SK-MEL-5 (cell line): ENCODE data around the gene TMED5. TPM values are rescaled to one million over a fixed set of nuclear protein-coding genes. Genes with fewer than 3 reads are reported as not detected.

Experiments
- DNase-seq: peaks from one replicate; pipeline ENCODE4 v3.0.0-alpha.2; 2016; ENCODE audit warnings: low read depth, low spot score
- in situ Hi-C: cut with HindIII; loops from 2 replicates; pipeline ENCODE4 v1.10.0; 2016; ENCODE audit warnings: low sequenced_read_pairs, high pct_unique_total_duplicates, low pct_unique_long_range_greater_than_20kb
- total RNA-seq: library from RNA; depleted of rRNA; stranded (reverse); fragments of >200 nt; shearing (Covaris generic); gene quantifications from 2 replicates; pipeline ENCODE4 v1.2.3, GENCODE V29; 2014

The TMED5 gene
- total RNA-seq, 1 experiment from 2014 or later, result 52.2 TPM

- DNase-seq, result no peak
- in situ Hi-C loops, result no loop called here
Measured at GRCh38 chr1:93143136-93143535, 37.1 kb downstream of the TMED5 start.

DNA sequence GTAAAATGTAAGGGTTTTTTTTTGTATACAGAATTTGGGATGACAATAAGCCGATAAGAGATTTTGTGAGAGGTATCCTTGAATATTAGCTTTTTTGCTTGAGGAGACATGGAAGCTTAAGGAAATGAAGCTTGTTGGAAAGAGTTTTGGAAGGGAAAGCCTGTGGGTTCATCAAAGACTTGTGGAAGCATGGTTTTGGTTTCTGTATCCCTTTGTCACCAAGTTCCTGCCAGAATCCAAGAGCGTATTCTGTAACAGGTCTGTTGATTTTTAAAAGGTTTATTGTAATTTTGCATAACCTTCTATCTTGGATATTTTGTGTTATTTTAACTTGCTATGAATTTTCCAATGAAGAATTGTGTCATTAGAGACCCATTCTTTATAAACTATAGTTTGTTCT is 38.1 kb downstream of the TMED5 start:
- no peak for DNase-seq
- in situ Hi-C loops, result no loop called here

GRCh38 chr1:93140106-93140505 is 40.1 kb downstream of the TMED5 start:
- in situ Hi-C loops, result no loop called here

DNA sequence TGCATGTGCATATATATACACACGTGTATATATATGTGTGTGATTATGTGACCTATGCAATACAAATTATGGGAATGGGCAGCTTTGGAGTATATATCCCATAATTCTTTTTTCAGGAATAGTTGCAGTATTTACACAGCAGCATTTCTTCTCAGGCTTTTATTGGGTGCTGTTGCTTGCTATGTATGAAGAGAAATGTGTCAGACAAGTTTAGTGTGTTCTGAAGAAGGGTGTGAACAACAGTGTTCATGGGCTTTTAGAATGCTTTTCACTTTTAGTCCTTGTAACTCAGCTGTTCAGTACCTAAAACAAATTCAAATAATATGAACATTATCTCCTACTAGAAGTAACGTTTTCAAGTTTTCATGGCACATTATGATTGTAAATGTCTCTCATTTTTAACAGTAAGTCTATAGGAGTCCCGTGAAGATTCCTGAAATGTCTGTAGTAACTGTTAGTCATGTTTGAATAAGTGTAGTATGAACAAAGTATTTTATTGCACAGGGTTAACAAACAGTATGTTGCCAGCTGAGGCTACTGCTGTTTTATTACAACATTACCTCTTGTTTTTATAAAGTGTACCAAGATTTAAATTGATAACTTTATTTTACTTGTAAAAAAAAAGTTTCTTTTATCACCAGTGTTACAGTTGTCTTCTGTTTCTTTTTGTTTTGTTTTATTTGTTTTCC is 42.5 kb downstream of the TMED5 start:
- in situ Hi-C loops, result no loop called here
- DNase-seq, result no peak

More at GRCh38 chr1:93140106-93140505, 40.1 kb downstream of the TMED5 start:
- no peak for DNase-seq

GRCh38 chr1:93136445-93136844 is 43.8 kb downstream of the TMED5 start:
- DNase-seq, result no peak
- in situ Hi-C loops, result no loop called here

DNA sequence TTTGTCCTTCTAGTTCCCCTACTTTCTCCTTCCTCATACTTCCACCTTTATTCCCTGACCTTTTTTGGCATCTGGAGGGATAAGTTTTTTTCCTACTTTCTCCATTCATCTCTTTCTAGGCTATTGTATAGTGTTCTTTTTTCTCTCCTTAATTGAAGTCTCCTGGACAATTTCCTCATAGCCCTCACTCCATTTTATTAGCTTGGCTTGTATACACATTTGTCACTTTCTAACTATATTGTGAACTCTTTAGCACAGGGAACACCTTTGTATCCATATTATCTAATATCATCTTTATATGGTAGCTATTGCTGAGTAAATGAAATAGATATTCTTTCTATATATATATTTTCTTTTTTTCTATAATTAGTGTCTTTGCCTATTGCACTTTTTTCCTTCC is 47.6 kb downstream of the TMED5 start:
- no peak for DNase-seq
- in situ Hi-C loops, result no loop called here

GRCh38 chr1:93129507-93130099 is 50.6 kb downstream of the TMED5 start:
- in situ Hi-C loops, result no loop called here
- no peak for DNase-seq

DNA sequence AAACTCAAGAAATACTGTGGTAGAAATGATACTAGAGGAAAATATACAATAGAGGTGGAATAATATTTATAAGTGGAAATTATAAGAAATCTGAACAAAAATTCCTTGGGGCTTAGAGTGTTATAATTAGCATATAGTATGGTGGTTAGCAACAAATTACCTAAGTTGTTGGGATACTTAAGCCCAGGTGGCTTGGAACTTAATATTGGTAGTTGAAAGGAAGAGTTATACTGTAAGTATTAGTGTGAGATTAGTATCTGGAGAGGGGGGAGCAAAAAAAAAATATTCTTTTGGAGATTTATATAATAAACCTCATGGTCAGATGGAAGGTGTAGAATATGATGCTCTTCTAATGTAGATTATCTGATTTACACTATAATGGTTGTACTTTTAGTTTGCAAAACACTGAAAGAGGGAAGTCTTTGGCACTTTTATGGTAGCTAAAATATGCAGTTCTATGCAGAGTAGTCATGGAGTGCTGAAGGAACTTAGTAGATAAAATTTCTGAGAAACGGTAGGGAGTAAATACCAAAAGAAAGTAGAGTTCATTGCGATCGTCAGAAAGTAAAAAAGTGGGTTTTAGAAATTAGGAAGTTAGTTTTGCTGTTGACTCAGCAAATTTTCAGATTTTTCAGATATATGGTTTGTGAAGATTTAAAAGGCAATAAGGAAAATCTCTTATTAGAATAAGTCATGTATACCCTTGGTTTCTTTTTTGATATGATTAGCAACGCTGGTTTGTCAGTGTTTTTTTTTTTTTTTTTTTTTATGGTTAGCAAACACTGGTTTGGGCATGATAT is 55.5 kb downstream of the TMED5 start:
- no peak for DNase-seq
- in situ Hi-C loops, result no loop called here

DNA sequence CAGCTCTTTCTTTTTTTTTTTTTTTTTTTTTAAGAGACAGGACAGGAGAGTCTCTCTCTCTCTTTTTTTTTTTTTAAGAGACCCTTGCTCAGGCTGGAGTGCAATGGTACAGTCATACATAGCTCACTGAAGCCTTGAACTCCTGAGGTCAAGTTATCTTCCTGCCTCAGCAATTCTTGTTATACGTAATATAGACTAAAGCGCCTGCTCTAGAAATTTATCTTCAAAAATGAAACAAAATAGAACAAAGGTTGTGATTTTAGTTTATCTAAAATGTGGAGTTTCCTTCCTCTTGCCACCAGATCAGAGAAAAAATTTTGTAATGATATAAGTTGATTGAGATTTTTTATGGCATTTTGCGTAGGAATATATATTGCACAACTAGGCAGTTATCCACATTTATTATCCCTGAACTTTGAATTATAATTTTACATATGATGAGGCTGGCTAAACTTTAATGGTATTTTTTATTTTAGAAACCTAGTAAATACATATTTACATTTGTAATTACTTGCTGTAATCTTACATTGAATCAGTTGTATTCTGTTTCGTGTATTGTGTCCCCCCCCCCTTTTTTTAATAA is 56.9 kb downstream of the TMED5 start:
- in situ Hi-C loops, result no loop called here
- DNase-seq, result no peak

- in situ Hi-C loops, result no loop called here
- no peak for DNase-seq
Measured at GRCh38 chr1:93120614-93121013, 59.6 kb downstream of the TMED5 start.

DNA sequence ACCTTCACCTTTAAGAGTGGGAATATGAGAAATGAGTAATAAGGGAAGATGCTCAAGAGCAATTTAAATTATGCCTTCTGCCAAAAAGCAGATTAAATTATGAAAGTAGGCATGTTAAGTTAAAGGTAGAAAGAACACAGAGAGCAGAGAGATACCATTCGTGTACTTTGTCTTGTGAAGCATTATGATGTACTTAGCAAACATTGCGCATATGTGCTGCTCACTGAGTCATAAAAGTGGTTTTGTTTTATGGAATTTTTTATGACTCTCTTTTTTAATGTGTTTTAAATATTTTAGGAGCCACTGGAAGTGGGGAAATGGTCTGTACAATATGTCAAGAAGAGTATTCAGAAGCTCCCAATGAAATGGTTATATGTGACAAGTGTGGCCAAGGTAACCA is 65.8 kb downstream of the TMED5 start:
- in situ Hi-C loops, result no loop called here
- no peak for DNase-seq

- in situ Hi-C loops, result no loop called here
- DNase-seq, result no peak
Measured at GRCh38 chr1:93113127-93113526, 67.1 kb downstream of the TMED5 start.

DNA sequence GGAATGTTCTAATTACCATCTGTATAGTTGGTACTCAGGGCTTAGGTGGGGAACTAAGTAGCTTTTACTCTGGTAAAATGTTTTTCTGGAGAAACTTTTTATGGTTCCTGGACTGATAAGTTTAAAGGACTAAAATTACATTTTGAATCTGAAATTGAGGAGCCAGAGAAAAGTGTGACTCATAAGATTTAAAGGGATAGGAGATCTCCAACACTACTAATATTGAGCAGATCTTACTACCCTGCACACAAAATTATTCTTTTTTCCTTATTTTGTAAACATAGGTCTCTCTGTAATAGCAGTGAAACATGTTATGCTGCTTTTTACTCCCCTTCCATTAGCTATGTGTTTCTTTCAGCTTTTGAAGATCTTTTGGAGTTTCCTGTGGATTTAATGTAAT is 68.7 kb downstream of the TMED5 start:
- in situ Hi-C loops, result no loop called here
- no peak for DNase-seq

DNA sequence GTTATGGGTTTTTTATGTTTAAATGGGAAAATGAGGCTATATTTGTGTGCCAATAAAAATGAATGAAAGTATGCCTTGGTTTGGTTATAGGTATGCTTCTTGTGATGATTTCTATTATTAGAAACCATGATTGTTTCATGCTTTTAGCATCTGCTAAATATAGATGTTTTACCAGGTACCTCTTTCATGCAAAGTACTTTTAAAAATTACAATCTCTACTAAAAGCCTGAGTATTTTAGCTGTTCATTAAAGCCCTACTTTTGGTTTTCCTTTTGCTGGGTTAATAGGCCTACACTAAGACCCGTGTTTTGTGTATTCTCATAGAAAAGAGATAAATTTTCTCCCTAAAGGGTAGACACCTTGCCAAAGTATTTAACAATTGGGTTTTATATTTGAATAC is 69.1 kb downstream of the TMED5 start:
- in situ Hi-C loops, result no loop called here
- no peak for DNase-seq

GRCh38 chr1:93109578-93109977 is 70.6 kb downstream of the TMED5 start:
- DNase-seq, result no peak
- in situ Hi-C loops, result no loop called here

- in situ Hi-C loops, result no loop called here
- DNase-seq, result no peak
Measured at GRCh38 chr1:93108335-93108734, 71.9 kb downstream of the TMED5 start.

- DNase-seq, result no peak
- in situ Hi-C loops, result no loop called here
Measured at GRCh38 chr1:93107395-93107794, 72.8 kb downstream of the TMED5 start.

DNA sequence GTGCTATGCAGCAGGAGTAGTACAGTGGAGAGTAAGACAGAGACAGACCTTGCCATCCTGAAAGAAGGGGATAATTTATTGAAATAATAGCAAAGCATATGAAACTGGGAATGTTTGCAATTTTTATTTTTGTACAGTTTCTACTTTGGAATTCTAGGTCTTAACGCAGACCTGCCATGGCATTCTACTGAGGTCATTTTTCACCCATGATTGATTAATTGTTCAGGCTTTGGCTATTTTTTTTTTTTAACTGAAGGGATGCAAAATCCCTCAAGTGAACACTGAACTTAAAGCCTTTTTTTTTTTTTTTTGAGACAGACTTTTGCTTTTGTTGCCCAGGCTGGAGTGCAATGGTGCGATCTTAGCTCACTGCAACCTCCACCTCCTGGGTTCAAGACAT is 74.0 kb downstream of the TMED5 start:
- in situ Hi-C loops, result no loop called here
- DNase-seq, result no peak
